Measurements from ENCODE around the gene ARHGAP26.
A peak's percentile ranks its signal among the peaks of the same experiment; 100 is the strongest.

The ARHGAP26 gene

GRCh38 chr5:142753116-142753631 is 17.0 kb upstream of the ARHGAP26 start:
- Histone ChIP-seq H3K4me3 (peak overlapping the region; percentile 7), H3K27ac (peak overlapping the region; percentile 75 to 81)
- DNase-seq (ENCODE audit: low spot score) = peak; percentile 87
- no peak for TF ChIP-seq CTCF (IDR thresholded peaks at IDR 0.05)

- H3K27ac ChIP-seq = peak overlapping the region; percentile 75 to 81
- TF ChIP-seq CTCF (IDR thresholded peaks at IDR 0.05) = no peak
- H3K4me3 ChIP-seq = no peak overlapping the region
- DNase-seq (ENCODE audit: low spot score) = no peak
These were observed 16.1 kb upstream of the ARHGAP26 start for GRCh38 chr5:142754031-142754430.

GRCh38 chr5:142756576-142756975 is 13.6 kb upstream of the ARHGAP26 start:
- no peak for DNase-seq (ENCODE audit: low spot score)
- Histone ChIP-seq H3K4me3 (no peak overlapping the region), H3K27ac (no peak overlapping the region)
- no peak for TF ChIP-seq CTCF (IDR thresholded peaks at IDR 0.05)

GRCh38 chr5:142757564-142757963 is 12.6 kb upstream of the ARHGAP26 start:
- TF ChIP-seq CTCF (IDR thresholded peaks at IDR 0.05) = no peak
- DNase-seq (ENCODE audit: low spot score) = no peak
- Histone ChIP-seq H3K4me3 (no peak overlapping the region), H3K27ac (no peak overlapping the region)

GRCh38 chr5:142758062-142758795 is 11.9 kb upstream of the ARHGAP26 start:
- DNase-seq (ENCODE audit: low spot score) = no peak
- H3K4me3 ChIP-seq = no peak overlapping the region
- no peak for TF ChIP-seq CTCF (IDR thresholded peaks at IDR 0.05)
- H3K27ac ChIP-seq = no peak overlapping the region

- no peak for TF ChIP-seq CTCF (IDR thresholded peaks at IDR 0.05)
- Histone ChIP-seq H3K4me3 (no peak overlapping the region), H3K27ac (no peak overlapping the region)
- DNase-seq (ENCODE audit: low spot score) = no peak
These were observed 11.4 kb upstream of the ARHGAP26 start for GRCh38 chr5:142758796-142759145.

- TF ChIP-seq CTCF (IDR thresholded peaks at IDR 0.05) = no peak
- H3K27ac ChIP-seq = no peak overlapping the region
- DNase-seq (ENCODE audit: low spot score) = no peak
- no peak overlapping the region for H3K4me3 ChIP-seq
These were observed 6.5 kb upstream of the ARHGAP26 start for GRCh38 chr5:142763701-142764100.
